HepG2 (cell line): ENCODE data around the gene TMEM270. TPM values are rescaled to one million over a fixed set of nuclear protein-coding genes. Genes with fewer than 3 reads are reported as not detected.
A peak's percentile ranks its signal among the peaks of the same experiment; 100 is the strongest.

ENCODE experiments used
- FOXK1 ChIP-seq: sonication (generic); formaldehyde crosslinking; IDR thresholded peaks from 2 replicates; pipeline ENCODE4 v1.4.0; 2020; ENCODE audit warnings: low read depth, missing genetic modification reagents, borderline replicate concordance
- FUBP1 ChIP-seq: sonication (generic); formaldehyde crosslinking; IDR thresholded peaks from 2 replicates; pipeline ENCODE4 v1.5.1; 2020; ENCODE audit warnings: missing genetic modification reagents, mild to moderate bottlenecking, borderline replicate concordance
- HINFP ChIP-seq: sonication (generic); formaldehyde crosslinking; IDR thresholded peaks from 2 replicates; pipeline ENCODE4 v1.4.0; 2020; ENCODE audit warnings: low read depth, mild to moderate bottlenecking, missing genetic modification reagents
- HMG20B ChIP-seq: conservative IDR thresholded peaks from 2 replicates; pipeline ENCODE4 v1.6.1; 2016; ENCODE audit warnings: missing genetic modification reagents, missing compliant biosample characterization
- HOXA5 ChIP-seq: sonication (generic); formaldehyde crosslinking; IDR thresholded peaks from 2 replicates; pipeline ENCODE4 v1.4.0; 2020; ENCODE audit warnings: missing genetic modification reagents
- MAFG ChIP-seq: sonication (generic); formaldehyde crosslinking; IDR thresholded peaks from 2 replicates; pipeline ENCODE4 v1.5.1; 2020; ENCODE audit warnings: mild to moderate bottlenecking, missing genetic modification reagents
- MTA1 ChIP-seq: sonication (generic); formaldehyde crosslinking; IDR thresholded peaks from 2 replicates; pipeline ENCODE4 v1.4.0; 2020; ENCODE audit warnings: missing genetic modification reagents, mild to moderate bottlenecking, borderline replicate concordance
- PPARG ChIP-seq: conservative IDR thresholded peaks from 2 replicates; pipeline ENCODE4 v1.6.1; 2016; ENCODE audit warnings: missing biosample characterization, missing genetic modification reagents
- PREB ChIP-seq: sonication (generic); formaldehyde crosslinking; IDR thresholded peaks from 2 replicates; pipeline ENCODE4 v1.4.0; 2020; ENCODE audit warnings: missing genetic modification reagents
- RARA ChIP-seq: IDR thresholded peaks from 2 replicates; pipeline ENCODE4 v1.6.1; 2016; ENCODE audit warnings: missing genetic modification reagents, missing compliant biosample characterization
- SIN3A ChIP-seq: IDR thresholded peaks from 2 replicates; pipeline ENCODE4 v1.6.1; 2011; ENCODE audit warnings: low read depth, mild to moderate bottlenecking, control low read depth, low read length, borderline replicate concordance
- SYNCRIP ChIP-seq: fragments of 200-400 bp; formaldehyde crosslinking; IDR thresholded peaks from 2 replicates; pipeline ENCODE4 v1.6.1; 2018; ENCODE audit warnings: mild to moderate bottlenecking, low read depth, low read length; ENCODE audit not compliant: insufficient read depth
- UBTF ChIP-seq: sonication (generic); formaldehyde crosslinking; IDR thresholded peaks from 2 replicates; pipeline ENCODE4 v1.4.0; 2020; ENCODE audit warnings: mild to moderate bottlenecking, missing genetic modification reagents
- ZNF101 ChIP-seq: sonication (generic); formaldehyde crosslinking; IDR thresholded peaks from 2 replicates; pipeline ENCODE4 v1.4.0; 2020; ENCODE audit warnings: mild to moderate bottlenecking, low read depth, missing genetic modification reagents, borderline replicate concordance
- ZNF431 ChIP-seq: sonication (generic); formaldehyde crosslinking; IDR thresholded peaks from 2 replicates; pipeline ENCODE4 v1.9.0; 2022; ENCODE audit warnings: missing genetic modification reagents, low read depth, mild to moderate bottlenecking, borderline replicate concordance
- ZNF564 ChIP-seq: sonication (generic); formaldehyde crosslinking; IDR thresholded peaks from 2 replicates; pipeline ENCODE4 v1.8.1; 2023; ENCODE audit warnings: mild to moderate bottlenecking, missing genetic modification reagents
- ZNF644 ChIP-seq: IDR thresholded peaks from 2 replicates; pipeline ENCODE4 v1.6.1; 2016; ENCODE audit warnings: low read depth
- ZNF710 ChIP-seq: sonication (generic); formaldehyde crosslinking; IDR thresholded peaks from 2 replicates; pipeline ENCODE4 v1.5.0; 2020; ENCODE audit warnings: mild to moderate bottlenecking, missing genetic modification reagents, borderline replicate concordance
- ZSCAN5A ChIP-seq: sonication (generic); formaldehyde crosslinking; IDR thresholded peaks from 2 replicates; pipeline ENCODE4 v1.8.0; 2022; ENCODE audit warnings: mild to moderate bottlenecking, missing genetic modification reagents, borderline replicate concordance
- polyA plus RNA-seq, 8 experiments: library from polyadenylated mRNA; depleted of rRNA in 3 of 8; stranded (reverse) in 7 of 8; unstranded in 1 of 8; fragments of >200 nt; fragmentation: Illumina TruSeq in 4 of 8; extraction: Trizol in 4 of 8; gene quantifications; 2 replicates each; pipeline versions ENCODE4 v1.2.1 to v1.2.3, GENCODE V29; 2011 to 2016; ENCODE audit warnings: low read depth in 4 of 8, missing spikeins in 1 of 8, mixed read lengths in 1 of 8; ENCODE audit not compliant: insufficient read depth in 1 of 8
- total RNA-seq, 5 experiments: library from RNA; depleted of rRNA; stranded (reverse); fragments of >200 nt; fragmentation: Illumina TruSeq; extraction: Trizol; gene quantifications; 2 replicates each; pipeline ENCODE4 v1.2.3, GENCODE V29; 2016; ENCODE audit warnings: low read depth in 1 of 5

The TMEM270 gene
- total and polyA plus RNA-seq, 2 of the 13 experiments (the other 11 are each of a cell fraction or from before 2014, with no cell fraction given) = not detected

GRCh38 chr7:73870041-73870492 lies 9.1 kb downstream of the TMEM270 start (continued):
- no peak for TF ChIP-seq UBTF
- no peak for TF ChIP-seq FUBP1 (CRISPR knock-in tag)
- TF ChIP-seq HOXA5 (CRISPR knock-in tag) = no peak
- TF ChIP-seq PPARG = peak; percentile 73
- peak; percentile 50; the same call in 1 of the 2 replicates for TF ChIP-seq HMG20B (CRISPR knock-in tag)
- TF ChIP-seq ZNF710 (CRISPR knock-in tag) = 0 out of 2 replicates have a peak, but pooled peaks have one; percentile 51
- TF ChIP-seq PREB (CRISPR knock-in tag) = no peak
- peak; percentile 42; the same call in 1 of the 2 replicates for TF ChIP-seq FOXK1
- 0 out of 2 replicates have a peak, but pooled peaks have one; percentile 27 for TF ChIP-seq ZSCAN5A (CRISPR knock-in tag)
- TF ChIP-seq RARA (CRISPR knock-in tag) = peak; percentile 97
- peak; percentile 42; the same call in 1 of the 2 replicates for TF ChIP-seq ZNF644 (CRISPR knock-in tag)
- TF ChIP-seq HINFP = no peak
- no peak for TF ChIP-seq ZNF564 (CRISPR knock-in tag)
- no peak for TF ChIP-seq SYNCRIP
- no peak for TF ChIP-seq MAFG (CRISPR knock-in tag)
- TF ChIP-seq SIN3A = no peak
- no peak for TF ChIP-seq ZNF101
- peak; percentile 76 for TF ChIP-seq ZNF431 (CRISPR knock-in tag)
- peak; percentile 80; the same call in 1 of the 2 replicates for TF ChIP-seq MTA1 (CRISPR knock-in tag)
